Tibial artery (tissue), 4 donors: Measurements from ENCODE around the gene GALNT13.

Experiments used
- DNase-seq, 2 donors: peaks; one replicate each; pipeline ENCODE4 v3.0.0-alpha.2; 2019
- H3K27ac ChIP-seq, 2 donors: fragments of 200-600 bp; sonication (generic) in 1 of 2; 1 replicate in 1 of 2; 2 replicates in 1 of 2; pipeline ENCODE4 v1.5.1; 2018 to 2019; ENCODE audit warnings: mild to moderate bottlenecking in 1 of 2
- H3K27me3 ChIP-seq, 2 donors: fragments of 200-600 bp; sonication (generic) in 1 of 2; one replicate each; pipeline versions ENCODE4 v1.5.1 to v1.6.0; 2016 to 2019
- H3K36me3 ChIP-seq, 3 donors: fragments of 200-600 bp; sonication (generic) in 2 of 3; one replicate each; pipeline ENCODE4 v1.5.1; 2016 to 2019; ENCODE audit warnings: mild to moderate bottlenecking in 2 of 3
- H3K4me1 ChIP-seq, 4 donors: fragments of 200-600 bp; sonication (generic) in 2 of 4; 1 replicate in 3 of 4; 2 replicates in 1 of 4; pipeline ENCODE4 v1.5.1; 2016 to 2019
- H3K4me3 ChIP-seq, 2 donors: fragments of 200-600 bp; sonication (generic) in 1 of 2; 1 replicate in 1 of 2; 2 replicates in 1 of 2; pipeline ENCODE4 v1.5.1; 2018 to 2019; ENCODE audit warnings: mild to moderate bottlenecking in 2 of 2
- H3K9me3 ChIP-seq, 3 donors: fragments of 200-600 bp; sonication (generic) in 1 of 3; one replicate each; pipeline ENCODE4 v1.5.1; 2016 to 2019
- intact Hi-C: fragments of 100-400 bp; cut with DNase I; formaldehyde crosslinking; loops from one replicate; pipeline ENCODE4 v1.15.0; 2023; ENCODE audit warnings: low total_unique reads
- TF ChIP-seq, protein P1 (sequence below), 2 experiments: fragments of 200-600 bp in 1 of 2; fragments of 450-650 bp in 1 of 2; IDR thresholded peaks; one replicate each; pipeline ENCODE4 v1.5.1; 2017 to 2019; ENCODE audit warnings: antibody characterized with exemption in 2 of 2, mild to moderate bottlenecking in 1 of 2, moderate library complexity in 1 of 2

Gene GALNT13

DNA sequence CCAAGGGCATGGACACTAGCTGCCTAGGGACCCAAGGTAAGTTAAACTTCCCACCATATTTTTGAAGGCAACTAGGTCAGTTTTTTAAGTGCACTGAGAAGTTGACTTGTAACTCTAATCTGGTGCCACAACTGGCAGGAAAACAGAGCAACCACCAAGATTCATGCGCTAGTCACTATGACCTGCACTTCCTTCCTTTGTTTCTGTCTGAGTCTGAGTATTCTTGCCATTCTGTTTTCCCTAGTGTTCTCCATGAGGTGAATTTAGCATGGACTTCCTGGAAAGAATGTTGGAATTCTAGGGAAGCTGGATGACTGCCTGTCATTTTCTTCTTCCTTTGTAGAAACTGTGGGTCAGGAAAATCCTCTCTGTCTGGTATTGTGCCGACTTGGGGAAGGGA is 249.0 kb downstream of the GALNT13 start:
- Histone ChIP-seq H3K4me1 (no peaks in the 10 kb centered on the region), H3K36me3 (no peaks in the 10 kb centered on the region), H3K4me3 (no peak overlapping the region), H3K9me3 (peaks cover 3 to 12% (median 8%) of the 10 kb centered on the region in 3 donors), H3K27ac (no peak overlapping the region), H3K27me3 (no peaks in the 10 kb centered on the region)
- intact Hi-C loops: no loop called here
- no peak for DNase-seq
- TF ChIP-seq, protein P1, sequence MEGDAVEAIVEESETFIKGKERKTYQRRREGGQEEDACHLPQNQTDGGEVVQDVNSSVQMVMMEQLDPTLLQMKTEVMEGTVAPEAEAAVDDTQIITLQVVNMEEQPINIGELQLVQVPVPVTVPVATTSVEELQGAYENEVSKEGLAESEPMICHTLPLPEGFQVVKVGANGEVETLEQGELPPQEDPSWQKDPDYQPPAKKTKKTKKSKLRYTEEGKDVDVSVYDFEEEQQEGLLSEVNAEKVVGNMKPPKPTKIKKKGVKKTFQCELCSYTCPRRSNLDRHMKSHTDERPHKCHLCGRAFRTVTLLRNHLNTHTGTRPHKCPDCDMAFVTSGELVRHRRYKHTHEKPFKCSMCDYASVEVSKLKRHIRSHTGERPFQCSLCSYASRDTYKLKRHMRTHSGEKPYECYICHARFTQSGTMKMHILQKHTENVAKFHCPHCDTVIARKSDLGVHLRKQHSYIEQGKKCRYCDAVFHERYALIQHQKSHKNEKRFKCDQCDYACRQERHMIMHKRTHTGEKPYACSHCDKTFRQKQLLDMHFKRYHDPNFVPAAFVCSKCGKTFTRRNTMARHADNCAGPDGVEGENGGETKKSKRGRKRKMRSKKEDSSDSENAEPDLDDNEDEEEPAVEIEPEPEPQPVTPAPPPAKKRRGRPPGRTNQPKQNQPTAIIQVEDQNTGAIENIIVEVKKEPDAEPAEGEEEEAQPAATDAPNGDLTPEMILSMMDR (IDR thresholded peaks at IDR 0.05): no peak

DNA sequence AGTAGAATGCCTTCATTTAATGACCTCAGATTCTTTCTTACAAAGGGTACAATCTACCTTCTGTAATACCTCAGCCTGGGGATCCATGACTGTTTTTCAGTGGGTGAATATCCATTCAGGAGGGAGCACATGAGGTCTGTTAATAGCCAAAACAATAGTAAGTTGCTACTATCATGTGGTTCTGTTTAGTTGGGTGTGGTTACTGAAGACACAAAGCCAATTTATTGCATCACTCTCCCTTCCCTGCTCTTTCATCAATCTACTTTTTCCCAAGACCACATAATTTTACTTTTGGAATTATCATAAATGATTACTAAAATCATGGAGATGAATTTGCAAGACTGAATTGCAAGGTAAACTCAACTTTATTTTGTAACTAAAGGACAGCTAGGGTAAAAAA is 254.2 kb downstream of the GALNT13 start:
- Histone ChIP-seq H3K4me3 (no peak overlapping the region), H3K36me3 (no peaks in the 10 kb centered on the region), H3K4me1 (no peaks in the 10 kb centered on the region), H3K27ac (no peak overlapping the region), H3K27me3 (no peaks in the 10 kb centered on the region), H3K9me3 (no peaks in the 10 kb centered on the region)
- intact Hi-C loops: no loop called here
- TF ChIP-seq, protein P1 (IDR thresholded peaks at IDR 0.05): no peak
- DNase-seq: no peak

DNA sequence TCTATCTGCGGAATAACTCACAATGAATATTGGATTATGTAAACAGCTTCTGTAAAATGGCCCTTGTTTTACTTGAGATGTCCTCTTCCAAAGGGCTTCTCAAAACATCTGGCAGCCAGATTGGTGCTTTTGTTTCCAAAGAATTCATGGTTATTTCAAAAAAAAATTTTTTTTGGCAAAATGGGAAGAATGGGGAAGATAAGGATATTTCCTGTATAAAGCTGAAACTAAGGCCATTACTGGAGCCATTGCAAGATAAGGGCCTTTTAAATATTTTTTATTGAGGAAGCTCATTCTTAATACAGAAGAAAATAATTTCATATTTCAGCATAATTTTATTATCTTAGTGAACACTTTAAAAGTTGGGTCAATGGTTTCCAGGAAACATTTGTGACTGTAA is 259.1 kb downstream of the GALNT13 start:
- DNase-seq: no peak
- TF ChIP-seq, protein P1 (IDR thresholded peaks at IDR 0.05): no peak
- Histone ChIP-seq H3K4me1 (peaks cover 0 to 6% (median 0%) of the 10 kb centered on the region in 4 donors), H3K4me3 (no peak overlapping the region), H3K27ac (no peak overlapping the region), H3K36me3 (no peaks in the 10 kb centered on the region), H3K9me3 (no peaks in the 10 kb centered on the region), H3K27me3 (no peaks in the 10 kb centered on the region)
- intact Hi-C loops: no loop called here

DNA sequence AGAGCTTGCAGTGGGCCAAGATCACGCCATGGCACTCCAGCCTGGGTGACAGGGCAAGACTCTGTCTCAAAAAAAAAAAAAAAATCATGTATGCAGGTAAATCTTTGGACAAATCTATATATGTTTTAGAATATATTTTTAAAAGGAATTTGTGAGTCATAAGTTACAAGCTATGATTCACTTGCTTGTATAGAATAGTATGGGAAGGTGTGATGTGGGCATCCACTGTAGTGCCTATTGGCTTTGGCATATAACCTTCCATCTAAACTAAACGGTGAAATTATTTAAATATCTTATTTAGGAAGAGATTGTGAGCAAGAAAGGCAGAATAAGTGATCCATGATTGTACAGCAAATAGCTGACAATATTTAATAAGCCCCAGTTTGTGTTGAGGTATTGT is 261.1 kb downstream of the GALNT13 start:
- H3K9me3 ChIP-seq: no peaks in the 10 kb centered on the region
- DNase-seq: no peak
- no peak overlapping the region for H3K27ac ChIP-seq
- peaks cover 0 to 6% (median 0%) of the 10 kb centered on the region in 4 donors for H3K4me1 ChIP-seq
- H3K4me3 ChIP-seq: no peak overlapping the region
- TF ChIP-seq, protein P1 (IDR thresholded peaks at IDR 0.05): no peak
- H3K27me3 ChIP-seq: no peaks in the 10 kb centered on the region
- no peaks in the 10 kb centered on the region for H3K36me3 ChIP-seq
- intact Hi-C loops: no loop called here

DNA sequence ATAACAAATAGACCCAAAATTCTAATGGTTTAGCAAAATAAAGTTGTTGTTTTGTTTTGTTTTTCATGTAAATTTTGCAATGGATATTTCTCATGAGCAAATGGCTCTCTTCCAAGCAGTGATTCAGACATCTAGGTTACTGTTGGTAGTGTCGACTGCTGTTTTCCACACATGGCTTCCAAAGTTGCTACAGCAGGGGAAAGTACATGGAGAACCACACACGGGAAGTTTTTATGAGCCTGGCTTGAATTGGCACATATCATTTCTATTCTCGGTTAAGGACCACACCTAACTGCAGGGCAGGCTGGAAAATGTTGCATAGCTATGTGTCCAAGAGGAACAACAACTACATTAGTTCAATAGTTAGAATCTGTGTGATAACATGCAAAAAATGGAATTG is 262.1 kb downstream of the GALNT13 start:
- Histone ChIP-seq H3K27ac (no peak overlapping the region), H3K36me3 (no peaks in the 10 kb centered on the region), H3K4me3 (no peak overlapping the region), H3K27me3 (no peaks in the 10 kb centered on the region), H3K9me3 (no peaks in the 10 kb centered on the region), H3K4me1 (peaks cover 0 to 6% (median 0%) of the 10 kb centered on the region in 4 donors)
- TF ChIP-seq, protein P1 (IDR thresholded peaks at IDR 0.05): no peak
- DNase-seq: peak; percentile 69 to 73
- intact Hi-C loops: no loop called here
